MCF 10A (cell line): Measurements from ENCODE around the gene SCAP. TPM values are rescaled to one million over a fixed set of nuclear protein-coding genes. Genes with fewer than 3 reads are reported as not detected.

ENCODE experiments used
- BruUV-seq: library from RNA; stranded (reverse); fragments of 400-500 nt; replicated peaks from 2 replicates; lab custom pipeline; 2021; lab: Mats Ljungman, UMichigan
- CTCF ChIA-PET: fragments of 300-600 bp; sonication (Branson Sonifier 250); formaldehyde crosslinking; extraction: SDS; loops from one replicate; lab custom pipeline; 2021; ENCODE audit warnings: antibody characterized with exemption, inconsistent platforms; lab: Yijun Ruan, JAX
- POLR2A ChIA-PET: fragments of 300-600, 350-650 bp; sonication (Branson Sonifier 250); formaldehyde crosslinking; extraction: SDS; loops from one replicate; lab custom pipeline; 2020; ENCODE audit warnings: antibody characterized with exemption, inconsistent platforms; lab: Yijun Ruan, JAX
- DNase-seq: peaks from one replicate; pipeline ENCODE4 v3.0.0-alpha.2; 2018; ENCODE audit not compliant: unreplicated experiment
- H3K27ac Mint-ChIP-seq: one replicate; pipeline ENCODE4 v1.8.0; 2022; ENCODE audit warnings: mild to moderate bottlenecking, low read depth, mixed read lengths; ENCODE audit not compliant: unreplicated experiment
- H3K27me3 Mint-ChIP-seq: one replicate; pipeline ENCODE4 v1.8.0; 2022; ENCODE audit warnings: mixed read lengths; ENCODE audit not compliant: insufficient read depth, unreplicated experiment
- H3K36me3 Mint-ChIP-seq: one replicate; pipeline ENCODE4 v1.8.0; 2022; ENCODE audit warnings: mild to moderate bottlenecking, moderate library complexity, mixed read lengths; ENCODE audit not compliant: insufficient read depth, unreplicated experiment
- H3K4me1 Mint-ChIP-seq: one replicate; pipeline ENCODE4 v1.8.0; 2022; ENCODE audit warnings: mixed read lengths; ENCODE audit not compliant: insufficient read depth, unreplicated experiment
- H3K4me3 Mint-ChIP-seq: one replicate; pipeline ENCODE4 v1.8.0; 2022; ENCODE audit warnings: mild to moderate bottlenecking, moderate library complexity, mixed read lengths; ENCODE audit not compliant: unreplicated experiment
- H3K9me3 Mint-ChIP-seq: one replicate; pipeline ENCODE4 v1.8.0; 2022; ENCODE audit warnings: mixed read lengths; ENCODE audit not compliant: unreplicated experiment
- intact Hi-C: fragments of 100-400 bp; cut with micrococcal nuclease; formaldehyde crosslinking; loops from 2 replicates; pipeline ENCODE4 v1.14.1; 2022
- total RNA-seq: library from RNA; stranded (reverse); gene quantifications from 2 replicates; pipeline ENCODE4 v1.2.3, GENCODE V29; 2022
- TF ChIP-seq, protein P1 (sequence below): fragments of 200-600 bp; IDR thresholded peaks from one replicate; pipeline ENCODE4 v1.8.0; 2022; ENCODE audit warnings: antibody characterized with exemption, mild to moderate bottlenecking; ENCODE audit not compliant: unreplicated experiment

SCAP gene
- total RNA-seq, 1 experiment from 2014 or later = 87.8 TPM

DNA sequence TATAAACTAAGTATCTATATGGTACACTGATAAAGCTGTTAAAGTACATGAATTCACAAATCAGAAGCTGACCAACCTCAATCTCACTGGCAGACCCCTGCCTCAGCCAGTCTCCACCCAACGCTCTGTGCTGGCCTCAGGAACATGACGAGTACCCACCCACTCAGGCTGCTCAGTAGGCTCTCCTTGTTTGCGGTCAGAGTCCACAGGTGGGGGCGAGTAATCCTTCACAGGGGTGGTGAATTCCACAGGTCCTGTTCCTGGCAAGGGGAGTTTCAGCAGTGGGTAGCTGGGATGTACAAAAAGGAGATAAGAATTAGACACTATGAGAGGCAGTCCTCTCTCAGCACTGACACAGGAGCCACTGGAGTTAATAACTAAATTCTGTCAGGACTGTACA lies 40.9 kb downstream of the SCAP start:
- no peak for DNase-seq
- no peaks in the 10 kb centered on the region for H3K27me3 Mint-ChIP-seq
- ChIA-PET POLR2A (interaction anchor here (1.2 kb wide), 1 partner anchor 8 kb away, joined by 3 read pairs; no protein-coding TSS in a partner anchor), CTCF (interaction anchor here (3.7 kb wide), 1 partner anchor 13 kb away, joined by 21 read pairs; no protein-coding TSS in a partner anchor)
- TF ChIP-seq, protein P1, sequence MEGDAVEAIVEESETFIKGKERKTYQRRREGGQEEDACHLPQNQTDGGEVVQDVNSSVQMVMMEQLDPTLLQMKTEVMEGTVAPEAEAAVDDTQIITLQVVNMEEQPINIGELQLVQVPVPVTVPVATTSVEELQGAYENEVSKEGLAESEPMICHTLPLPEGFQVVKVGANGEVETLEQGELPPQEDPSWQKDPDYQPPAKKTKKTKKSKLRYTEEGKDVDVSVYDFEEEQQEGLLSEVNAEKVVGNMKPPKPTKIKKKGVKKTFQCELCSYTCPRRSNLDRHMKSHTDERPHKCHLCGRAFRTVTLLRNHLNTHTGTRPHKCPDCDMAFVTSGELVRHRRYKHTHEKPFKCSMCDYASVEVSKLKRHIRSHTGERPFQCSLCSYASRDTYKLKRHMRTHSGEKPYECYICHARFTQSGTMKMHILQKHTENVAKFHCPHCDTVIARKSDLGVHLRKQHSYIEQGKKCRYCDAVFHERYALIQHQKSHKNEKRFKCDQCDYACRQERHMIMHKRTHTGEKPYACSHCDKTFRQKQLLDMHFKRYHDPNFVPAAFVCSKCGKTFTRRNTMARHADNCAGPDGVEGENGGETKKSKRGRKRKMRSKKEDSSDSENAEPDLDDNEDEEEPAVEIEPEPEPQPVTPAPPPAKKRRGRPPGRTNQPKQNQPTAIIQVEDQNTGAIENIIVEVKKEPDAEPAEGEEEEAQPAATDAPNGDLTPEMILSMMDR = no peak
- no peak overlapping the region for H3K27ac Mint-ChIP-seq
- no peaks in the 10 kb centered on the region for H3K9me3 Mint-ChIP-seq
- no peaks in the 10 kb centered on the region for H3K4me1 Mint-ChIP-seq
- intact Hi-C loops = no loop called here
- no peak overlapping the region for H3K4me3 Mint-ChIP-seq
- no TSS peak for BruUV-seq
- peaks cover 74% of the 10 kb centered on the region for H3K36me3 Mint-ChIP-seq

- H3K27me3 Mint-ChIP-seq = no peaks in the 10 kb centered on the region
- H3K36me3 Mint-ChIP-seq = peaks cover 64% of the 10 kb centered on the region
- H3K4me1 Mint-ChIP-seq = no peaks in the 10 kb centered on the region
- no peak for DNase-seq
- no peaks in the 10 kb centered on the region for H3K9me3 Mint-ChIP-seq
- CTCF ChIA-PET = interaction anchor here (0.6 to 3.7 kb wide), 3 partner anchors 10 to 391 kb away, joined by 3 to 21 read pairs (median 3); no protein-coding TSS in a partner anchor
- intact Hi-C loops = no loop called here
- POLR2A ChIA-PET = interaction anchor here (0.5 to 1.2 kb wide), 2 partner anchors 9 to 577 kb away, joined by 3 read pairs; no protein-coding TSS in a partner anchor
- BruUV-seq = no TSS peak
- TF ChIP-seq, protein P1 = no peak
- no peak overlapping the region for H3K27ac Mint-ChIP-seq
- no peak overlapping the region for H3K4me3 Mint-ChIP-seq
These were observed 41.9 kb downstream of the SCAP start for GRCh38 chr3:47433796-47434195.

GRCh38 chr3:47432673-47433072 lies 43.1 kb downstream of the SCAP start:
- BruUV-seq = no TSS peak
- Mint-ChIP-seq H3K4me1 (no peaks in the 10 kb centered on the region), H3K4me3 (no peak overlapping the region), H3K27me3 (no peaks in the 10 kb centered on the region), H3K9me3 (no peaks in the 10 kb centered on the region), H3K27ac (no peak overlapping the region), H3K36me3 (peaks cover 62% of the 10 kb centered on the region)
- TF ChIP-seq, protein P1 = no peak
- no peak for DNase-seq
- ChIA-PET POLR2A (no interaction called here), CTCF (interaction anchor here (0.6 kb wide), 1 partner anchor 45 kb away, joined by 3 read pairs; no protein-coding TSS in a partner anchor)
- intact Hi-C loops = no loop called here

DNA sequence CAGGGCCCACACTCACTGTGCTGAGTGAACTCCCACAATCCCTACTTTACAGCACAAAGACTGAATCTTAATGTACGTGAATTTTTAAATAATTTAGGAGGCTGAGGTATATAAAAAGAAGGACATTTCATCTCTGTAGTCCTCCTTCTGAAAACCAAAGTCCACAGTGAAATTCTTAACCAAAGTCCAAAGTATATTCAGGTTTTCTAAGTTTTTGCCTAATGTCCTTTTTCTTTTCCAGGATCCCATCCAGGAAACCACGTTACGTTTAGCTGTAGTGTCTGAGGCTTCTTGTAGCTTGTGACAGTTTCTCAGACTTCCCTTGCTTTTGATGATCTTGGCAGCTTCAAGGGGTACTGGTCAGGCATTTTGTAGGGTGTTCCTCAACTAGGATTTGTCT lies 44.5 kb downstream of the SCAP start:
- no peaks in the 10 kb centered on the region for H3K9me3 Mint-ChIP-seq
- intact Hi-C loops = no loop called here
- no peak overlapping the region for H3K4me3 Mint-ChIP-seq
- CTCF ChIA-PET = interaction anchor here (0.6 to 2.7 kb wide), 2 partner anchors 10 to 32 kb away, joined by 3 to 15 read pairs; no protein-coding TSS in a partner anchor
- peaks cover 58% of the 10 kb centered on the region for H3K36me3 Mint-ChIP-seq
- no peaks in the 10 kb centered on the region for H3K4me1 Mint-ChIP-seq
- TF ChIP-seq, protein P1 = no peak
- H3K27me3 Mint-ChIP-seq = no peaks in the 10 kb centered on the region
- BruUV-seq = no TSS peak
- POLR2A ChIA-PET = interaction anchor here (0.8 to 1.2 kb wide), 2 partner anchors 9 to 13 kb away, joined by 3 to 4 read pairs; no protein-coding TSS in a partner anchor
- DNase-seq = no peak
- no peak overlapping the region for H3K27ac Mint-ChIP-seq
